Activated CD4-positive, alpha-beta T cell treated with anti-CD3 and anti-CD28 coated beads, Interleukin-2, Interleukin-4, amounts not matched to agents 100 ng/mL and 50 ng/mL, durations not matched to agents 16 hours and 8 hours (primary cell): Measurements from ENCODE around the gene AKR1C2.
"Not testable (repeated sequence)": the region's sequence is repeated elsewhere in the genome, so short reads cannot be mapped to it uniquely, and the experiment has no call there.

Experiments used
- DNase-seq: peaks from one replicate; pipeline ENCODE4 v3.0.0-alpha.2; 2020; ENCODE audit warnings: low spot score

Gene AKR1C2

DNA sequence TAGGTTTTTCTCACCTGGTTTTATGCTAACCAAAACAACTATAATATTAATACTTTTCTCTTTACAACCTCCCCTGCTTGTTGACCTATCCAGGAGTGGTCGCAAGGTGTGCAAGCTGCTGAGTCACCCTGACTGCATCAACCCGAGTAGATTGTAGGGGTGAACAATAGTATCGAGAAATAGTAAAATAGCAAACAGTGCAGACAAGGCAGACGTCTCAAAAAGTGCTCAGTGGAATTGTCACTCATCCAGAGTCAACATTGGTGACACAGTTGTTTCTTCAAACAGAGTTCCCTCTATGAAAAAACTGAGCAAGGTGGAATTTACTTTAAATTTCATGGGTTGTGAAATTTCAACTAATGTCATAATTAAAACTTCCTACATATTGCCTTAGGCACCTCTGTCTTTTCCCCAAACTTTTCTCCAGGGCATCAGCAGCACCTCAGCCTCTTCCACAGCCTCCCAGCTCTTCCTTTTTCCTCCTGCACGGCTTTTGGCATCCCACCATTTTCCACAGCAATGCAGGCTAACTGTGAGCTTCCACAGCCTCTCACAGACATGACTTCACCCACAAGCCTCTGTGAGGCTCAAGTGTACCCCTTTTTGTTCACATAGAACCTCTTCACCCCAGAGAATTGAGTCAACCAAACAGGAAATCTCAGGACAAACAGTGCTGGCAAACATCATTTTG is 46.6 kb downstream of the AKR1C2 start:
- not testable (repeated sequence) for DNase-seq

DNA sequence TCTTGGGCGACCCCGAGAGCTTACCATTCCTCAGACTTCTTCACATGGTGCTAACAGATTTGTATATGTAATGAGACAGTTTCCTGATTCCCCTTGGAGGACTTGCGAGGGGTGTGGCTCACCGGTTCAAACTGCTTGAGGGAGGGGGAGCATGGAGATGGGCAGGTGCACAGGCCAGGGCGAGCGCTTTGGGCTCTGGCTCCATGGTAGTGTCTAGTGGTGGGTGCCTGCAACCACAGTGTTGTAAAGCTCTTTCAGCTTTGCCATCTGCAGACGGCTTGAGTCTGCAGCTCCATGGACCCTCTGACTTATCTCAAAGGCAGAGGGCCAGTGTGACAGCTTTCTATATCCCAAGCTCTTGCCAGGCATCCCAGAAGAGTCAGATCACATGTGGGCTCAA is 47.6 kb downstream of the AKR1C2 start:
- not testable (repeated sequence) for DNase-seq

DNA sequence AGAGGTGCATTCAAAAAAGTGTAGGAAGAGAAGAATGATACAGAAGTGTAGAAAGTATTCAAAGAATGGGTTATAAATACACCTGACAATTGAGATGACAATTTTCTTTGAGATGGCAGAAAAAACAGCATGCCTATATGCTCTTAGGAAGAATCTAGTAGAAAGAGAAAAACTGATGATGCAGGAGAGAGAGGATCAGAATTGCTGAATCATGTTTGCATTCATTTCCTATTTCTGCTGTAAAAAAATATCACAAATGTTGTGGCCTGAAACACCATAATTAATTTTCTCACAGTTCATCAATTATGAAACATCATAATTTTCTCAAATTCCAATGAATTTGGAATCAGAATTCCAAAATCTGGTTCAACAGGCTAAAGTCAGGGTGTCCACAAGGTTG is 50.3 kb downstream of the AKR1C2 start:
- no peak for DNase-seq

DNA sequence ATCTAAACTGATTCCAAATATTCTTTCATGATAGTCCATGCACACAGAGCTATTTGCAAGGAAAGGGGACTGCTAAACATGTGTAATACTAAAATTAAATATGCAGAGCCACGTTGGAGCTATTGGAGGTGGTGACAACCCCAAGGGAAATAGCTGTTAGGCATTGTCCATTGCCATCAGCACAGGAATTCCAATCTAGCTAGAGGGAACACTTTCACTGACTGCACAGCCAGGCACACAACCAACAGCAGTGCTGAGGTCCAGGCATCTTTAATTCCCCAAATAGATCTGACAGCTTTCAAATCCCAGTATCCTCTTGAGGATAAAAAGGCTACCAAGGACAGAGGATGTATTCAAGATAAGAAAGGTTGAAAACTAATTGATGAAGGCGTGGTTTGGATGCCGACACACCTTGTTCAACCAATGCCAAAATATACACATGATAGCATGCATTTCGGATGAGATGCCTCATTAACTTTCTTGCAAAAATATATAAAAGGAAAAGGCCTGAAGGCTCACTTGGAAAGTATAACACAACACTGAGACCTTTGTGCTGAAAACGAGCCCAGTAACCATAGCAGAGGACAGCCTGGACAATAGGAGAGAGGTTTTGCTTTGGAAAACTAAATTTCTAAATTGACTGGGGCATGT is 52.0 kb downstream of the AKR1C2 start:
- not testable (repeated sequence) for DNase-seq

DNA sequence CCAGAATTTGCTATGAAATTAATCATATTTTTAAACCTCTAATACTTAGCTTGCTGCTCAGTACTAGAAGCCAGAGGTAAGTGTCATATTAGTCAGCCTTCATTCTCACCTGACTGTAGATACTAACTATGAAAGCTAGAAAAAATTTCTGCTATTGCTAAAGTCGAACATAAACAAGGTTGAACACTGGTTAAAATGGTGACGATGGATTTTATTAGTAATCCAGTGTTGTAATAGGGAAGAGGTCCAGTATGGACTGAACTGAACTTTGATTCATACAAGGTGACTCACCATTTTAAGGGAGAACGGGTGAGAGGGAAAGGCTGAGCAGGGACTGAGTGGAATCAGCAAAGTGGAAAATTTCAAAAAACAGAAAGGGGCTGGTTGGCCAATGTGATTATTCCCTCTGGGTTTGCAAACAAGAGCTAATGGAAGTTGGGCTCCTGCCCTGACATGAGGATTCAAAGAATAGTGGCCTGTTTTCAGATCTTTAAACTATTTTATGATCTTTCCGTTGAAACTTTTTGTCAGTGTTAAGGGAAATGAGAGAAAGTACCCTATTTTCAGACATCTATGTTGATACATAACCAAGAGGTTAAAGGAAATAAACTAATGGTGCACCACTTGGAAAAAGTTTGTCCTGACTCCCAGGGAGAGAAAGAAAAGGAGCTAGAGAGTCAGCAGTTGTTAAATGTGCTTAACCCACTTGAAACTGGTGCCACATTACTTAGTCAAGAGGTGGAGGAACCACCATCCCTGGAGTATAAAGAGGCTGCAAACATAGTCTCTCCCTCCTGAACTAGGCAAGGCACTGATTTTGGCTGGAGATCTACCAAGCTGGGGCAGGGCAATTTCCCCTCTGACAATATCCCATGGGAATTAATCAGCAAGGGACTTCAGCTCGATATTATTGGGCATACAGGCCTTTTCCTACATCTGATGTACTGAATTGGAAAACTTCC is 55.7 kb downstream of the AKR1C2 start:
- no peak for DNase-seq

DNA sequence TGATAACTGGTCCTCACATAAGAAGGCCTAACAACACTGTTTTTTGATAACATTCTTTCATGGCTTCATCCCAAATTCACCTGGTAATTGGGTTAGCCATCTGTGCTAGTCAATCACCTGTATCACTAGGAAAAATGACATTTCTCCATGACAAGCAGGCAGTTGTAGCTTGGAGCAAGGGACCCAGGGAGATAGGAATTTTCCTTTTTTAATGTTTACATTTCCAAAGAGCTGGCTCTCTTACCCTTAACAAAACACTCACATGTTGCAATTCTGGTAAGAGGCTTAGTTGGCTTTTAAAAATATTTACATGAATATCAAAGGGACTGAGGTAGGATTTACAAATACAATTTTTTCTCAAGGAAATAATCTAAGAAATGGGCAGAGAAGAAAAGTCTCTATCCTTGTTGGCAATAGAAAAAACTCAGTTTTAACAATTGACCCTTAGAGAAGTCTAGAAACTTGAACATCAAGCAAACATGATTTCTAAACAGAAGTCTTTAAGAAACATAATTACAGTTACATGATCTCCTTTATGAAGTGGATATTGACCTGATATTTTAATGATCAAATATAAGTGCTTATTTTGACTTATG is 56.5 kb downstream of the AKR1C2 start:
- no peak for DNase-seq

DNA sequence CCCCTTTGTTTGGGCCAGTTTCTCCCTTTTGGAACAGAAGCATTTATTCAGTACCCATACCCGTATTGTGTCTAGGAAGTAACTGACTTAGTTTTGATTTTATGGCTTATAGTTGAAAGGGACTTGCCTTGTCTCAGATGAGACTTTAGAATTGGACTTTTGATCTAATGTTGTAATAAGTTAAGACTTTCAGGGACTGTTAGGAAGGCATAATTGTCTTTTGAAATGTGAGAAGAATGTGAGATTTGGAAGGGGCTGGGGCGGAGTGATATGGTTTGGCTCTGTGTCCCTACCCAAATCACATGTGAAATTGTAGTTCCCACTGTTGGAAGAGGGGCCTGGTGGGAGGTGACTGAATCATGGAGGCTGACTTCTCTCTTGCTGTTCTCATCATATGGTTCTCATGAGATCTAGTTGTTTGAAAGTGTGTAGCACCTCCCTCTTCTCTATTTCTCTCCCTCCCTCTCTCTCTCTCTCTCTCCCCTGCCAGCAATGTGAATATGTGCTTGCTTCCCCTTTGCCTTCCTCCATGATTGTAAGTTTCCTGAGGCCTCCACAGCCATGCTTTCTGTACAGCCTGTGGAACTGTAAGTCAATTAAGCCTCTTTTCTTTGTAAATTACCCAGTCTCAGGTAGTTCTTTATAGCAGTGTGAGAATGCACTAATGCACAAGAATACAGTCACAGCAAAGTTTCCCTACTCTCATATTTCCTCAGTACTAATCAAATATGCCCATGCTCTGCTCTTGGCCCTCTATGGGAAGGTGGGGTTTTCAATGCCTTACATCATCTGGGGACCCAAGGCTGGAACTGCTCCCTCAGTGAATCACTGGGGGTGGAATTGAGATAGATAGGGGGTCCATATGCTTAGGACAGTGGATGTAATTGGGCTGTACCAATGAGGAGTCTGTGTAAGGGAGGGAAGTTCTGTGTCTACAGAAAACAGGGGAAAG is 57.6 kb downstream of the AKR1C2 start:
- no peak for DNase-seq

DNA sequence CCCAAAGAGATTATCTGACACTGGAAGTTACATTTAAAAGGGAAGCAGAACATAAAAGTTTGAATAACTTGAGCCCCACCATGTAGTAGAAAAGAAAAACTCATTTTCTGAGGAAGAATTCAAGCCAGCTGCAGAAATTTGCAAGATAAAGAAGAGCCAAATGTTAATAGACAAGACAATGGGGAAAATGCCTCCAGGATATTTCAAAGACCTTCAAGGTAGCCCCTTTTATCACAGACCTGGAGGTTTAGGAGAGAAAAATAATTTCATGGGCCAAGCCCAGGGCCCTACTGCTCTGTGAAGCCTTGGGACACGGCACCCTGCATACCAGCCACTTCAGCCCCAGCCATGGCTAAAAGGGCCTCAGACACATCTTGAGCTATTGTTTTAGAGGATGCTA is 58.8 kb downstream of the AKR1C2 start:
- no peak for DNase-seq

DNA sequence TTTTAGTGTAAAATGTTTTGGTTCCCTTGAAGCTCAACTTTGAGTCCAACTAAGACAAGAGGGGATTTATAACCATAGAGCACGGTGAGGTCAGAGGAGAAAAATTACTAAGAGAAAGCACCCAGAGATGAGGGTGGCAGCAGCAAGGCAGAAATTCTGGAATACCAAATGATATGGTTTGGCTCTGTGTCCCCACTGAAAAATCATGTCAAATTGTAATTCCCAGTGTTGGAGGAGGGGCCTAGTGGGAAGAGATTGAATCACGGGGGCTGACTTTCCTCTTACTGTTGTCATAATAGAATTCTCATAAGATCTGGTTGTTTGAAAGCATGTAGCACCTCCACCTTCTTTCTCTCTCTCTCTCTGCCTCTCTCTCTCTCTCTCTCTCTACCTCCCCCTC is 59.8 kb downstream of the AKR1C2 start:
- no peak for DNase-seq

DNA sequence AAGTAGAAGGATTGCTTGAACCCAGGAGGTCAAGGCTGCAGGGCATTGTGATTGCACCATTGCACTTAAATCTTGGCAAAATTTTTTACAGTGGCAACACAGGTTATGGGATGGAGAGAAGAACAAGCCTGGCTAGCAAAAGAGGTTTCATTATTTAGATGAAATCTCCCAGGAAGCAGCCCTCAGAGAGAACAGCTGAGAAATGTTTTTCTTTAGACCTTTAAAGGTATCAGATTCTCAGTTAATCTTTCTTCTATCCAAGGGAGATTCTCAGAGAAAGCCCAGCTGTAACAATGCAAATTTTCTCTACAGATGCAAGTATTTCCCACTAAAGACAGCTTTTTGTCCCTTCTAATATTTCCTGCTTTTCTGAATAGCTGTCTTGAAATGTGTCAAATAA is 60.2 kb downstream of the AKR1C2 start:
- not testable (repeated sequence) for DNase-seq

DNA sequence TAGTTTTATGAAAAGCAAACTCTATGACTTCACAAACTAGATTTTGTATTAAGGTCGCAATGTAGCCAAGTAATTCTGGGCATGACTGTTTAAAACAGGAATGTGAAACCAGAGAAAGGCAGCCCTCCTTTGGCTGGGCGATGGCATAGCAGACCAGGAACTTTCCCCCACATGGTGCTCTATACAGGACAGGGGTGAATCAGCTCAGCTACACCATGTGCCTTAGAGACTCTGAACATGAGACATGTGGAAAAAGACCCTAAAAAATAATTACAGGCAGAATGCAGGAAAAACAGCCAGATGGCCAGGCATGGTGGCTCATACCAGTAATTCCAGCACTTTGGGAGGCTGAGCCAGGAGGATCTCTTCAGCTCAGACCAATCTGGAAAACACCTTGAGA is 60.7 kb downstream of the AKR1C2 start:
- DNase-seq, result not testable (repeated sequence)

DNA sequence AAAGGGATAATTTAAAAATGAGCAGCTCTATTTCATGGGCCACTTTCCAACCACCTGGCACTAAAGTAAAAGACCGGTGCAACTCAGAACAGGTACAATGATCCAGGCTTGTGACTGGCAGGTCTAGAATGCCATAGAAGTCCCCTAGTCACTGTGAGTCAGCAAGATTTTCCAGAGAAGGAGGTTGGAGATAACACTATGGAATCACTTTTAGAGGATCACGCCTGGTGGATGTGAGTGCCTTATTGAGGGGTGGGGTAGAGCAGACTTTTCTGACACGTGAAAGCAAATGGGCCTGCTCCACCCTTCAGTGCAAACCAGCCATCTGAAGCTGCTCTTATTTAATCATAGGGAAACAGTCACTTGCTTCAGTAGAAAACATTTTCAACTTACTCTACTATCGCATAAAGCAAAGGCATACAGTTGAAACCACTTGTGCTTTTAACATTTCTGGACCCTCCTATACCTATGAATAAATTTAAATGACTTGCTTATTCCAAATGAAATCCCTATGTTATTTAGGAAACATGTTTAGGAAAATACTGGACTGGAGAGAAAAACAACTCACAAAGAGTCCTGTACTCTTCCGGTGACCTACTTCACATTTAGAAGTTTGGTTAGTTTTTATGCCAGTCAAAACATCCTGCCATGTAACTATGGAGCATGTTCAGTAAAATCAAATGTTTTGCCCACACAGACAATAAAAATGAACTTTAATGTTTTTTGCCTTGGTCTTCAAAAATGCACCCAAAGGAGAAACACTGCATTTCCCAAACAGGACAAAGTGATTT is 61.9 kb downstream of the AKR1C2 start:
- DNase-seq, result no peak

DNA sequence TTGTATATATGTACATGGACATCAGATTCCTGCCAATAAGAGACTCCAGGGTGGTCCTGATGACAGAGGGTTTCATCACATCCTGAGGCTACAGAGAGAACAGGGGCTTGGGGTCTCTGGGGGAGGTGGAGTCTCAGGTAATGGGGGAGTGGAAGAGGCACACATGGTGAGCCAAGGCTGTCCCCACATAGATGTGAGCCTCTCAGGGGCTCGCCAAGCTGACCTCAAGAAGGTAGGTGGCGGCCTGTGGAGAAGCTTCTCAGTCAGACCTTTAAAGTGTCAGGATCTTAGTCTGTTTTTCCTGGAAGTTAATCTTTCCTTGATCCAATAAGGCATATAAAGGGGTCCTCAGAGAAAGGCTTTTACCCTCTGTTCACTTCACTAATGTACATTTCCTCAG is 62.7 kb downstream of the AKR1C2 start:
- DNase-seq, result not testable (repeated sequence)

DNA sequence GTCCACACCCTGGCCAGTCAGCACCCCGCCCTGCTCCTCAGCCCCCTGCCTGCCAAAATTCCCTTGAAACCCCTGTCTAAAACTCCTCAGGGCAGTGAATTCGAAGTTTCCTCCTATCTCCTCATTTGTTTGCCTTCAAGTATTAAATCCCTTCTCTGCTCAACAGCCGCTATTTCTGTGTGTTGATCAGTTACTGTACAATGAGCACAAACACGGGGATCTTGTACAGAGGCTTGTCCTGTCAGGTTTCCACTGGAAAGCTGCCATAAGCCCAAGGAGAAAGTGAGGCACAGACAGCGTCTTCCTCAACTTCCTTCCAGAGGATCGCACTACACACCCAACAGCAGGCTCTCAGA is 63.6 kb downstream of the AKR1C2 start:
- not testable (repeated sequence) for DNase-seq

DNA sequence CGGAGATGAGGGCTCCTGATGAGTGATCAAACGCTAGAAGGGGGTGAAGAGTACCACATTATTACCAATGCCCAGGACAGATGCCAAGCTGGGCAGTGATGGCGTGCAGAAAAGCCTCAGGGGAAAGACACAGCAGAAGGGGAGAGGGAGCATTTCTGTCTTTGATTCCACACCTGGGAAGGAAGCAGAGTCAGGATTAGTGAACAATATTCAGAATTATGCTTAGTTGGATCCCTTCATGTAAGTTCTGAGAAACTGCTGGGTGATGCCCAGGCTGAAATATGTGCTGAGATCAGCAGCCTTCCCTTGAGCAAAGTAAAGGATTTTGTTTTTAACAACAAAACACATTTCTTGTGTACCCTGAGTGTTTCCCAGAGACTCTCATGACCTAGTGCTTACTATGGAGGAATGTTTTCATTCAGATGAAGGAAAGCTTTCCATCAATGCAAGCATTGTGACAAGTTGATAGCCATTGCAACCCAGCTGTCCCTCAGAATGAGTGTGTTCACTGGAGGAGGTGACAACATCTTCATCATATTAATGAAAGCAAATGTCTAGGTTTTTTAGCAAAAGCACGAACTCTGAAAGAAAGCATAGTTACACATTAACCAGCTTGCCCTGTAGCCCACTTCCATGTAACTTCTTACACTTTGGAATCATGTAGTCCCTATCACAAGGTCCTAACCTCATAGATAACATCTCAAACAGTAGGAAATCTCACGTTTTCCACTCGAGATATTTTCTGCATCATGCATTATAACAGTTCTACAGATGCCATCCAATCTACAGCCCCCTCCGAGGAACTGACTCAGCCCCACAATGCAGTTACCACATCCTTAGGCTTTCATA is 64.2 kb downstream of the AKR1C2 start:
- DNase-seq, result no peak
